MCF 10A (cell line): ENCODE results near the gene PADI1. TPM values are rescaled to one million over a fixed set of nuclear protein-coding genes. Genes with fewer than 3 reads are reported as not detected.

ENCODE experiments used
- BruUV-seq: library from RNA; stranded (reverse); fragments of 400-500 nt; replicated peaks from 2 replicates; lab custom pipeline; 2021; lab: Mats Ljungman, UMichigan
- CTCF ChIA-PET: fragments of 300-600 bp; sonication (Branson Sonifier 250); formaldehyde crosslinking; extraction: SDS; loops from one replicate; lab custom pipeline; 2021; ENCODE audit warnings: antibody characterized with exemption, inconsistent platforms; lab: Yijun Ruan, JAX
- POLR2A ChIA-PET: fragments of 300-600, 350-650 bp; sonication (Branson Sonifier 250); formaldehyde crosslinking; extraction: SDS; loops from one replicate; lab custom pipeline; 2020; ENCODE audit warnings: antibody characterized with exemption, inconsistent platforms; lab: Yijun Ruan, JAX
- DNase-seq: peaks from one replicate; pipeline ENCODE4 v3.0.0-alpha.2; 2018; ENCODE audit not compliant: unreplicated experiment
- H3K27ac Mint-ChIP-seq: one replicate; pipeline ENCODE4 v1.8.0; 2022; ENCODE audit warnings: mild to moderate bottlenecking, low read depth, mixed read lengths; ENCODE audit not compliant: unreplicated experiment
- H3K27me3 Mint-ChIP-seq: one replicate; pipeline ENCODE4 v1.8.0; 2022; ENCODE audit warnings: mixed read lengths; ENCODE audit not compliant: insufficient read depth, unreplicated experiment
- H3K36me3 Mint-ChIP-seq: one replicate; pipeline ENCODE4 v1.8.0; 2022; ENCODE audit warnings: mild to moderate bottlenecking, moderate library complexity, mixed read lengths; ENCODE audit not compliant: insufficient read depth, unreplicated experiment
- H3K4me1 Mint-ChIP-seq: one replicate; pipeline ENCODE4 v1.8.0; 2022; ENCODE audit warnings: mixed read lengths; ENCODE audit not compliant: insufficient read depth, unreplicated experiment
- H3K4me3 Mint-ChIP-seq: one replicate; pipeline ENCODE4 v1.8.0; 2022; ENCODE audit warnings: mild to moderate bottlenecking, moderate library complexity, mixed read lengths; ENCODE audit not compliant: unreplicated experiment
- H3K9me3 Mint-ChIP-seq: one replicate; pipeline ENCODE4 v1.8.0; 2022; ENCODE audit warnings: mixed read lengths; ENCODE audit not compliant: unreplicated experiment
- intact Hi-C: fragments of 100-400 bp; cut with micrococcal nuclease; formaldehyde crosslinking; loops from 2 replicates; pipeline ENCODE4 v1.14.1; 2022
- total RNA-seq: library from RNA; stranded (reverse); gene quantifications from 2 replicates; pipeline ENCODE4 v1.2.3, GENCODE V29; 2022
- TF ChIP-seq, protein P1 (sequence below): fragments of 200-600 bp; IDR thresholded peaks from one replicate; pipeline ENCODE4 v1.8.0; 2022; ENCODE audit warnings: antibody characterized with exemption, mild to moderate bottlenecking; ENCODE audit not compliant: unreplicated experiment

Gene PADI1
- total RNA-seq, 1 experiment from 2014 or later, result 0.58 TPM

DNA sequence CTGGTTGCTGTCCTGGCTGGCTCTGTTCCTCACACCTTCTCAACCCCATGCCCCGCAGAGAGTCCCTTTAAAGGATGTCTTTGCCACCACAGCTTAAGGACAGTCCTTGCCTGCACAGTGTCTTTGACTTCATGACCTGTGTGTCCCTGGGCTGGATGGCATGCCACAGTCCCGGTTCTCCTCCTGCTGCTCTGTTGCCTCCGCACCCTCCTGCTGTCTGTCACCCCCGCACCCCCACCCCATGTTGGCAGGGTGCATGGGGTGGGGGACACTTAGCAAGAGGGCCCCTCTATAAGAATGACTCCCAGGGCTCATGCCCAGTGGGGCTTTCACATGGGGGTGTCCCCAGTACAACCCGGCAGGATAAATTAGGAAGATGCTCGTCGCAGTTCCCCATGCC lies 41.6 kb upstream of the PADI1 start:
- DNase-seq, result no peak
- Mint-ChIP-seq H3K36me3 (no peaks in the 10 kb centered on the region), H3K4me3 (no peak overlapping the region), H3K27ac (no peak overlapping the region), H3K4me1 (peaks cover 28% of the 10 kb centered on the region), H3K27me3 (no peaks in the 10 kb centered on the region), H3K9me3 (no peaks in the 10 kb centered on the region)
- CTCF ChIA-PET, result no interaction called here
- no TSS peak for BruUV-seq
- TF ChIP-seq, protein P1, sequence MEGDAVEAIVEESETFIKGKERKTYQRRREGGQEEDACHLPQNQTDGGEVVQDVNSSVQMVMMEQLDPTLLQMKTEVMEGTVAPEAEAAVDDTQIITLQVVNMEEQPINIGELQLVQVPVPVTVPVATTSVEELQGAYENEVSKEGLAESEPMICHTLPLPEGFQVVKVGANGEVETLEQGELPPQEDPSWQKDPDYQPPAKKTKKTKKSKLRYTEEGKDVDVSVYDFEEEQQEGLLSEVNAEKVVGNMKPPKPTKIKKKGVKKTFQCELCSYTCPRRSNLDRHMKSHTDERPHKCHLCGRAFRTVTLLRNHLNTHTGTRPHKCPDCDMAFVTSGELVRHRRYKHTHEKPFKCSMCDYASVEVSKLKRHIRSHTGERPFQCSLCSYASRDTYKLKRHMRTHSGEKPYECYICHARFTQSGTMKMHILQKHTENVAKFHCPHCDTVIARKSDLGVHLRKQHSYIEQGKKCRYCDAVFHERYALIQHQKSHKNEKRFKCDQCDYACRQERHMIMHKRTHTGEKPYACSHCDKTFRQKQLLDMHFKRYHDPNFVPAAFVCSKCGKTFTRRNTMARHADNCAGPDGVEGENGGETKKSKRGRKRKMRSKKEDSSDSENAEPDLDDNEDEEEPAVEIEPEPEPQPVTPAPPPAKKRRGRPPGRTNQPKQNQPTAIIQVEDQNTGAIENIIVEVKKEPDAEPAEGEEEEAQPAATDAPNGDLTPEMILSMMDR, result no peak
- POLR2A ChIA-PET, result no interaction called here
- intact Hi-C loops, result loop anchor here (10.0 kb wide), 1 partner anchor 71 kb away; no protein-coding TSS in a partner anchor

DNA sequence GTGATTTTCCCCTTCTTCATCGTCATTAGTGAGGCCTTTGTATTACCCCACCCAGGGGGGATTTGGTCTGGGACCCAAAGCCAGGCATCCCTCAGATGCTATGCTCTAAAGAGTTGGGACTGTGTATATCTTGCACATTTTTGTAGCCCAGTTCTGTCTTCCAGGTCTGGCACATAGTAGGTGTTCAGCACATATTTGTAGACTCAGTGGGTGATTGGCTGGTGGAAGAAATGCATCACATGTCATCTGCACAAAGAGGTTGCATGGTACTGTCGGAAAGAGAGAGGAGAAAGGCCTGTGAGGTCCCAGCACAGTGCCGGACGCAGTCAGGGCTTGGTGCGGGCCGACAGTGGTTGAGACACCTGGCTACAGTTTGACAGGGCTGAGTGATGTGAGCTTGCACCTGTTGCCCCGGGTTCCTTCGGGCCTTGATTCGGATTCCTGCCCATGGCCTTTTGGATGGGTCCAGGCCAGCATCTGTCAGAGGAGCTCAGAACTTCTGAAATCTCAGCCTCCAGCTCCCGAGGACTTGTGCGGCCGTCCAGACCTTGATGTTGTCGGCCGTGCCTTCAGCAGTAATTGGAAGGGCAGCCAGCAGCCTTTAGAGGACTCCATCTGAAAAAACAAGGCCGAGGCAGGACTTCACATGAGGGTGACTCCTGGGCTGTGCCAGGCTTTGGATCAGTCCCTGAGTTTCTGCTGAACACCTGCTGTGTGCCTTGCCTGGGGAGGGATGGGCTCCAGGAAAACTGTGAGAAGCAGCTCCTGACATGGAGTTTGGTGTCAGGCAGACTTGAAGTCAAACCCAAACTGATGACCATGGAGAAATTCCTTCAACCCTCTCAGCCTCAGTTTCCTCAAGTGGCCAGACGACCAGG lies 40.9 kb upstream of the PADI1 start:
- DNase-seq, result no peak
- TF ChIP-seq, protein P1, result no peak
- ChIA-PET CTCF (interaction anchor here (0.9 kb wide), 1 partner anchor 72 kb away, joined by 3 read pairs; no protein-coding TSS in a partner anchor), POLR2A (no interaction called here)
- Mint-ChIP-seq H3K9me3 (no peaks in the 10 kb centered on the region), H3K27ac (no peak overlapping the region), H3K36me3 (peaks cover 4% of the 10 kb centered on the region), H3K4me1 (peaks cover 34% of the 10 kb centered on the region), H3K27me3 (no peaks in the 10 kb centered on the region), H3K4me3 (no peak overlapping the region)
- intact Hi-C loops, result loop anchor here (10.0 kb wide), 1 partner anchor 71 kb away; no protein-coding TSS in a partner anchor
- BruUV-seq, result no TSS peak

DNA sequence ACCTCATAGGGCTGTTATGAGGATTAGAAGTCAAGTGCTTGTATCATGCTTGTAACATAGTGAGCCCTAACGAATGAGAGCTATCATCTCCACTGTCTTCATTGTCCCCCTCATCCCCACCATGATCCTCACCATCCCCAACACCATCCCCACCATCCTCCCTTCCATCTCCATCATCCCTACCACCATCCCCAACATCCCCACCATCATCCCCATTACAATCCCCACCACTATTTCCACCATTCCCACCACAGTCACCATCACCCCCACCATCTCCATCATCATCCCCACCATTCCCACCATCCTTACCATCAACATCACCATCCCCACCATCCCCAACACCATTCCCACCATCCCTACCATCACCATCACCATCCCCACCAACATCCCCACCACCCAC lies 39.1 kb upstream of the PADI1 start:
- ChIA-PET CTCF (no interaction called here), POLR2A (no interaction called here)
- DNase-seq, result no peak
- H3K4me1 Mint-ChIP-seq, result peaks cover 40% of the 10 kb centered on the region
- H3K9me3 Mint-ChIP-seq, result no peaks in the 10 kb centered on the region
- TF ChIP-seq, protein P1, result no peak
- intact Hi-C loops, result loop anchor here (5.0 to 10.0 kb wide), 2 partner anchors 39 to 69 kb away; no protein-coding TSS in a partner anchor
- peaks cover 6% of the 10 kb centered on the region for H3K36me3 Mint-ChIP-seq
- H3K27me3 Mint-ChIP-seq, result no peaks in the 10 kb centered on the region
- no TSS peak for BruUV-seq
- H3K27ac Mint-ChIP-seq, result no peak overlapping the region
- no peak overlapping the region for H3K4me3 Mint-ChIP-seq

DNA sequence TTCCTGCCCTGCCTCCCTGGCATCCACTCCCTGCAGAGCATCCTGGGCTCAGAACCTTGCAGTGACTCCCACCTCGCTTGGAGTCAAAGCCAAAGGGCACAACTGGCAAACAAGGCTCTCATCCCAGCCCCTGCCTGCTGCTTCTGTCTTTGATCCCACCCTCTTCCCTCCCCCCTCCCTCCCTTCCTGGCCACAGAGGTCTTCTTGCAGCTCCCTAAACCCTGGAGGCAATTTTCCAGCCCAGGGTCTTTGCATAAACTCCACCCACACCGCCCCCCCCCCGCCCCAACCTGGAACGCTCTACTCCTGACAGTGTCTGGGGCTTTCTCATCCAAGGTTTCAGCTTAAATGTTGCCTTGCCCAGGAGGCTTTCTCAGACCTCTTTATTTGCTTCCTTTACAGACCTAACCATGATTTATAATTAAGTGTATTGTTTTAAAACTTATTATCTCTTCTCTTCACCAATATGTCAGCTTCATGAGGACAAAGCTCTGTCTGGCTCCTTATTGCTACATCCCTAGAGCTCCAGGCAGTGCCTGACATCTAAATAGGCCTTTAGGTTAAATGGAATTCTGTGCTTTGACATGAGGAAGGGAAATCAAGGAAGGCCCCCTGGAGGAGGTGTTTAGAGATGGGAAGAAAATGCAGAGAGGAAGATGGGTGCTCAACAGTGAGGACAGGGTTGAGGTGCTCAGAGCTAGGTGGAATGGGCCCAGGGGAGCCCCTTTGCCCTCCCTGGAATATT lies 37.7 kb upstream of the PADI1 start:
- intact Hi-C loops, result loop anchor here (5.0 to 10.0 kb wide), 2 partner anchors 40 to 68 kb away; no protein-coding TSS in a partner anchor
- Mint-ChIP-seq H3K9me3 (no peaks in the 10 kb centered on the region), H3K4me1 (peaks cover 46% of the 10 kb centered on the region), H3K4me3 (no peak overlapping the region), H3K27me3 (no peaks in the 10 kb centered on the region), H3K27ac (no peak overlapping the region), H3K36me3 (peaks cover 6% of the 10 kb centered on the region)
- ChIA-PET CTCF (interaction anchor here (0.6 kb wide), 1 partner anchor 440 kb away, joined by 4 read pairs; no protein-coding TSS in a partner anchor), POLR2A (interaction anchor here (0.7 to 1.3 kb wide), 2 partner anchors 20 to 40 kb away, joined by 3 read pairs; no protein-coding TSS in a partner anchor)
- BruUV-seq, result no TSS peak
- TF ChIP-seq, protein P1, result no peak
- DNase-seq, result no peak
